Muscle of back (tissue), 11 donors: ENCODE data around the gene PTGES3L. TPM values are rescaled to one million over a fixed set of nuclear protein-coding genes. Genes with fewer than 3 reads are reported as not detected.
"Not testable (repeated sequence)": the region's sequence is repeated elsewhere in the genome, so short reads cannot be mapped to it uniquely, and the experiment has no call there.

Experiments
- DNase-seq, 3 donors: peaks; one replicate each; pipeline versions ENCODE4 v3.0.0 to v3.0.0-alpha.2; 2013
- polyA plus RNA-seq, 10 donors: library from polyadenylated mRNA; unstranded; fragments of 120-200 nt; gene quantifications; one replicate each; pipeline ENCODE4 v1.2.1, GENCODE V29; 2013; ENCODE audit not compliant: insufficient read length in 10 of 10

The PTGES3L gene
- polyA plus RNA-seq, 10 donors, result 46.0 to 82.2 (median 70.7) TPM

- DNase-seq, result no peak
Observed at GRCh38 chr17:43015579-43015978, 35.7 kb upstream of the PTGES3L start.

- no peak for DNase-seq
Observed at GRCh38 chr17:43014649-43015542, 35.0 kb upstream of the PTGES3L start.

GRCh38 chr17:43014020-43014648, 34.3 kb upstream of the PTGES3L start:
- no peak for DNase-seq

- no peak for DNase-seq
Observed at GRCh38 chr17:43013296-43013695, 33.4 kb upstream of the PTGES3L start.

- no peak for DNase-seq
Observed at GRCh38 chr17:43011728-43012472, 32.0 kb upstream of the PTGES3L start.

- DNase-seq, result no peak
Observed at GRCh38 chr17:43010667-43011308, 30.9 kb upstream of the PTGES3L start.

- DNase-seq, result peak; percentile 81 to 94 (median 86)
Observed at GRCh38 chr17:43006639-43007551, 27.0 kb upstream of the PTGES3L start, which contains the start of gene IFI35. TSS of gene IFI35 (plus strand) at chr17:43006784. CDS start at chr17:43006948, 164 bp downstream.

GRCh38 chr17:43003542-43004172, 23.8 kb upstream of the PTGES3L start:
- DNase-seq, result no peak

- DNase-seq, result not testable (repeated sequence)
Observed at GRCh38 chr17:43000894-43001293, 21.0 kb upstream of the PTGES3L start.

- DNase-seq, result no peak
Observed at GRCh38 chr17:42999003-42999525, 19.2 kb upstream of the PTGES3L start.

- peak; percentile 100 for DNase-seq
Observed at GRCh38 chr17:42997984-42998938, 18.4 kb upstream of the PTGES3L start, which contains the start of gene RPL27. TSS of gene RPL27 (plus strand) at chr17:42998419. CDS start at chr17:42998751, 332 bp downstream.

GRCh38 chr17:42997390-42997983, 17.6 kb upstream of the PTGES3L start:
- no peak for DNase-seq

GRCh38 chr17:42993913-42994312, 14.0 kb upstream of the PTGES3L start:
- not testable (repeated sequence) for DNase-seq

GRCh38 chr17:42992872-42993271, 13.0 kb upstream of the PTGES3L start:
- DNase-seq, result no peak

- no peak for DNase-seq
Observed at GRCh38 chr17:42991471-42991870, 11.6 kb upstream of the PTGES3L start.

- no peak for DNase-seq
Observed at GRCh38 chr17:42989726-42990652, 10.1 kb upstream of the PTGES3L start.

GRCh38 chr17:42989141-42989540, 9.3 kb upstream of the PTGES3L start:
- no peak for DNase-seq
